Measurements from ENCODE around the gene FBXO47.
A peak's percentile ranks its signal among the peaks of the same experiment; 100 is the strongest.

Gene FBXO47

GRCh38 chr17:38906460-38907228 is 60.6 kb downstream of the FBXO47 start:
- DNase-seq (ENCODE audit: extremely low read depth in 1 of 2, low read depth in 1 of 2) = no peak

- no peak for DNase-seq (ENCODE audit: extremely low read depth in 1 of 2, low read depth in 1 of 2)
Measured at GRCh38 chr17:38905375-38905774, 61.8 kb downstream of the FBXO47 start.

- DNase-seq (ENCODE audit: extremely low read depth in 1 of 2, low read depth in 1 of 2) = no peak
Measured at GRCh38 chr17:38904892-38905291, 62.3 kb downstream of the FBXO47 start.

- no peak for DNase-seq (ENCODE audit: extremely low read depth in 1 of 2, low read depth in 1 of 2)
Measured at GRCh38 chr17:38903404-38903803, 63.8 kb downstream of the FBXO47 start.

GRCh38 chr17:38900978-38901656 is 66.1 kb downstream of the FBXO47 start:
- no peak for DNase-seq (ENCODE audit: extremely low read depth in 1 of 2, low read depth in 1 of 2)

GRCh38 chr17:38899421-38899820 is 67.8 kb downstream of the FBXO47 start:
- no peak for DNase-seq (ENCODE audit: extremely low read depth in 1 of 2, low read depth in 1 of 2)

GRCh38 chr17:38898812-38899348 is 68.3 kb downstream of the FBXO47 start:
- peak; percentile 64 to 73 for DNase-seq (ENCODE audit: extremely low read depth in 1 of 2, low read depth in 1 of 2)

GRCh38 chr17:38898291-38898679 is 68.9 kb downstream of the FBXO47 start:
- DNase-seq (ENCODE audit: extremely low read depth in 1 of 2, low read depth in 1 of 2) = no peak

- DNase-seq (ENCODE audit: extremely low read depth in 1 of 2, low read depth in 1 of 2) = no peak
Measured at GRCh38 chr17:38897671-38898290, 69.4 kb downstream of the FBXO47 start.

- DNase-seq (ENCODE audit: extremely low read depth in 1 of 2, low read depth in 1 of 2) = no peak
Measured at GRCh38 chr17:38897176-38897575, 70.0 kb downstream of the FBXO47 start.

- no peak for DNase-seq (ENCODE audit: extremely low read depth in 1 of 2, low read depth in 1 of 2)
Measured at GRCh38 chr17:38896346-38896954, 70.8 kb downstream of the FBXO47 start.

GRCh38 chr17:38894276-38894675 is 72.9 kb downstream of the FBXO47 start:
- DNase-seq (ENCODE audit: extremely low read depth in 1 of 2, low read depth in 1 of 2) = no peak

GRCh38 chr17:38893607-38894006 is 73.6 kb downstream of the FBXO47 start:
- DNase-seq (ENCODE audit: extremely low read depth in 1 of 2, low read depth in 1 of 2) = no peak

- no peak for DNase-seq (ENCODE audit: extremely low read depth in 1 of 2, low read depth in 1 of 2)
Measured at GRCh38 chr17:38893113-38893512, 74.1 kb downstream of the FBXO47 start.

- DNase-seq (ENCODE audit: extremely low read depth in 1 of 2, low read depth in 1 of 2) = no peak
Measured at GRCh38 chr17:38892620-38893019, 74.6 kb downstream of the FBXO47 start.

GRCh38 chr17:38892083-38892482 is 75.1 kb downstream of the FBXO47 start:
- DNase-seq (ENCODE audit: extremely low read depth in 1 of 2, low read depth in 1 of 2) = no peak

- no peak for DNase-seq (ENCODE audit: extremely low read depth in 1 of 2, low read depth in 1 of 2)
Measured at GRCh38 chr17:38891441-38891840, 75.8 kb downstream of the FBXO47 start.

- DNase-seq (ENCODE audit: extremely low read depth in 1 of 2, low read depth in 1 of 2) = no peak
Measured at GRCh38 chr17:38890410-38890746, 76.8 kb downstream of the FBXO47 start.

- no peak for DNase-seq (ENCODE audit: extremely low read depth in 1 of 2, low read depth in 1 of 2)
Measured at GRCh38 chr17:38889745-38890409, 77.3 kb downstream of the FBXO47 start.

GRCh38 chr17:38888842-38889241 is 78.4 kb downstream of the FBXO47 start:
- no peak for DNase-seq (ENCODE audit: extremely low read depth in 1 of 2, low read depth in 1 of 2)

GRCh38 chr17:38886643-38887010 is 80.6 kb downstream of the FBXO47 start:
- no peak for DNase-seq (ENCODE audit: extremely low read depth in 1 of 2, low read depth in 1 of 2)

Data from activated CD8-positive, alpha-beta memory T cell treated with anti-CD3 and anti-CD28 coated beads for 1 hour (primary cell).